ENCODE measurements around the gene SLC27A5.

The SLC27A5 gene, protein sequence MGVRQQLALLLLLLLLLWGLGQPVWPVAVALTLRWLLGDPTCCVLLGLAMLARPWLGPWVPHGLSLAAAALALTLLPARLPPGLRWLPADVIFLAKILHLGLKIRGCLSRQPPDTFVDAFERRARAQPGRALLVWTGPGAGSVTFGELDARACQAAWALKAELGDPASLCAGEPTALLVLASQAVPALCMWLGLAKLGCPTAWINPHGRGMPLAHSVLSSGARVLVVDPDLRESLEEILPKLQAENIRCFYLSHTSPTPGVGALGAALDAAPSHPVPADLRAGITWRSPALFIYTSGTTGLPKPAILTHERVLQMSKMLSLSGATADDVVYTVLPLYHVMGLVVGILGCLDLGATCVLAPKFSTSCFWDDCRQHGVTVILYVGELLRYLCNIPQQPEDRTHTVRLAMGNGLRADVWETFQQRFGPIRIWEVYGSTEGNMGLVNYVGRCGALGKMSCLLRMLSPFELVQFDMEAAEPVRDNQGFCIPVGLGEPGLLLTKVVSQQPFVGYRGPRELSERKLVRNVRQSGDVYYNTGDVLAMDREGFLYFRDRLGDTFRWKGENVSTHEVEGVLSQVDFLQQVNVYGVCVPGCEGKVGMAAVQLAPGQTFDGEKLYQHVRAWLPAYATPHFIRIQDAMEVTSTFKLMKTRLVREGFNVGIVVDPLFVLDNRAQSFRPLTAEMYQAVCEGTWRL

DNA sequence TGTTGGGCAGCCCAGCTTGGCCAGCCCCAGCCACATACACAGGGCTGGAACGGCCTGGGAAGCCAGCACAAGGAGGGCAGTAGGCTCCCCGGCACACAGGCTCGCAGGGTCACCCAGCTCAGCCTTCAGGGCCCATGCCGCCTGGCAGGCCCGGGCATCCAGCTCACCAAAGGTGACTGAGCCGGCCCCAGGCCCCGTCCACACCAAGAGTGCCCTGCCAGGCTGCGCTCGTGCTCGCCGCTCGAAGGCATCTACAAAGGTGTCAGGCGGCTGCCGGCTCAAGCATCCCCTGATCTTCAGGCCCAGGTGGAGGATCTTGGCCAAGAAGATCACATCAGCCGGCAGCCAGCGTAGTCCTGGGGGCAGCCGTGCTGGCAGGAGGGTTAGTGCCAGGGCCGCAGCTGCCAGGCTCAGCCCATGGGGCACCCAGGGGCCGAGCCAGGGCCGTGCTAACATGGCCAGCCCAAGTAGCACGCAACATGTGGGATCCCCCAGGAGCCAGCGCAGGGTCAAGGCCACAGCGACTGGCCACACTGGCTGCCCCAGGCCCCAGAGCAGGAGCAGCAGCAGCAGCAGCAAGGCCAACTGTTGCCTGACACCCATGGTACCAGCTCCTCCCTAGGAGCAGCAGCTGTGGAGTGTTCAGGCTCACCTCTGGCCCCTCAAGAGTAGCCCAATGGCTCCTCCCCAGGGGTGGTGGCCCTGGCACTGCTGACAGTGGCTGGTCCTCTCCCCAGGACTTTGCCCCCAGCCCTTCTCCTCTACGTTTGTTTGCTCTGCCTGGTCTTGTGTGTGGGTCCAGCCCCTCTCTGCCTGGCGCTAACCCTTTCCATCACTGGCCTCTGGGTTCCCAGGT lies at the start of gene SLC27A5:
TSS of gene SLC27A5 (minus strand) at position 640 of the 856 bp plus-strand sequence. CDS start at position 603, 37 bp downstream.
- DNase-seq, result no peak

DNA sequence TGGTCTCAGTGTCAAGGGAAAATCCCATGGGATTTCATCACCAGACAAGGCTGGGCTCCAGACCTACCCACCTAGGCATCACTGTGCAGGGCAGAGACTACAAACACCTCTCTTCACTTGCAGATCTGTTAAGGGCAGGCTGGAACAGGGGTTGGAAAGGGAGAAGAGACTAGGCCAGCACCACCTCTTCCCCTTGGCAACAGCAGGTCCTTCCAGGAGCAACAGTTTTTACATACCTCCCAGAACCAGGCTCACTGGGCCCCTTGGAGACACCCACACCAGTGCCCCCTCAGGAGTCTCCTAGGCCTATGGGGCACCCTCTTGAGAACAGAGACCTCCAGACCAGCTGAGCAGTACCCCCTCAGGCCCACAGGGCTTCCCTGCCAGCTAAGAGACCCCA lies 49.1 kb upstream of the SLC27A5 start:
- no peak for DNase-seq

DNA sequence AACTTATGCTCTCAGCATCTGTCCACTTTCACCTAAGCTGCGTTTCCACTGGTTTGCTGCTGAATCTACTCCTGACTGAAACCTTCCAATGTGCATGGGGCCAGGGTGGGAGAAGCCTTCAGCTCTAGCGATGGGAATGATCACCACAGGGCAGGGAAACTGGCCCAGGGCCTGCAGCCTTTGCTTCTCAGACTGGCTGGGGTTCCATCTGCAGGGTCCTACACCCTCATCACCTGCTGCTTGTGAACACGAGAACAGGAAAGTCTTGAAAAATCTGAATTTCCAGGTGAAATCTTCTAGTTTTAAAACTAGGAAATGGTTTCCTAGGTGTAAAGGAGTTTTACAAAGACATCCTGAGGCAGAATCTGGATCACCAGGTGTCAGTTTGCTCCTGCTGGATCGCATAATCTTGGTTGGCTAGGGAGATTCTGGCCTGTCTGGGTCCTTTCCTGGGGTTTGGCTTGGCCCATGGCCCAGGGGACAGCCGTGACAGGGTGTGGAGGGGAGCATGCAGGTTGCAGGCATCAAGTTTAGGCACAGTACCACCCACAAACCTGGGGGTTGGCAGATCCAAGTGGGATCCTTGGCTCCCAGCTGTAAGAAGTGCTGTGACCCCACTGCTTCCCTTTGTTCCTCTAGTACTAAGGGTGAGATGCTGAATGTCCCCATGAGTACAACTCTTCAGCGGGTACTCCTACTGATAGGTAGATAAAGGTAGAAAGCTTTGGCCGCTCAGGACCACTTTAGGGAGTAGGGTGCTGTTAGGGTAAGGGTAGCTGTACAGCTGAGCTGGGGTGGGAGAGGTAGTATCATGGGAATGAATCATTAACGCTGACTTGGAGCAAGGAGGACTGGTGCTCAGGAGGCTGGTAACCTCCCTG lies 48.5 kb upstream of the SLC27A5 start:
- DNase-seq, result no peak

DNA sequence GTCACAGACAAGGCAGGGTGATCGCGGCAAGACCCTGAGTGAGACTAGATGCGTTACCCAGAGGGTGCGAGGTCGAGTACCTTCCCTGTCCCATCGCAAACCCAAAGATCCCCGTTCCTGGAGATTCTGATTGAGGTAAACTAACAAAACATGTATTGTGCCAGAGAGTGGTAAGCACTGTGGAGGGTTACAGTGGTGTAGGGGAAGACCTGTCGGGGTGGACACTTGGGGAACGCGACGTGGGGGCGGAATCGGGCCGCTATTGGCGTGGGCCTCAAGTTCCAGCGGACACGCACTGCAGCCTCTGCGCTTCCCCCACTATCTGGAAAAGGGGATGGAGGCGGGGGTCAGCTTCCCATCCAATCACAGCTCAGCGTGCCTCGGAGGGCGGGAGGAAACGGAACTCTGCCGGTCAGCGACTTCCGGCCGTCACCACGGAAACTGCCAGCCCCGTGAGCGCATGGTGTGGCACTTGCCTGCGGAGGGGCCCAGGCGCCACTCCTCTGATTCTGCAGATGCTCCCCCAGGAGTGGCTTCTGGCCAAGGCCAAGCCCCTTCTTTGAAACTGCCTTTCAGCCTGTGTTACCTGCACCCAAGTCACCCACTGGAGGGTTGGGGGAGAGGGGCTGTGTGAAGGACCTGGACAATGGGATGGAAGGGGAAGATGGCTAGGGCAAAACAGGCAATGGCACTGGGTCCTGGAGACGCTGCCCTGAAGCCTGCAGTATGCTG lies 47.6 kb upstream of the SLC27A5 start:
- no peak for DNase-seq

DNA sequence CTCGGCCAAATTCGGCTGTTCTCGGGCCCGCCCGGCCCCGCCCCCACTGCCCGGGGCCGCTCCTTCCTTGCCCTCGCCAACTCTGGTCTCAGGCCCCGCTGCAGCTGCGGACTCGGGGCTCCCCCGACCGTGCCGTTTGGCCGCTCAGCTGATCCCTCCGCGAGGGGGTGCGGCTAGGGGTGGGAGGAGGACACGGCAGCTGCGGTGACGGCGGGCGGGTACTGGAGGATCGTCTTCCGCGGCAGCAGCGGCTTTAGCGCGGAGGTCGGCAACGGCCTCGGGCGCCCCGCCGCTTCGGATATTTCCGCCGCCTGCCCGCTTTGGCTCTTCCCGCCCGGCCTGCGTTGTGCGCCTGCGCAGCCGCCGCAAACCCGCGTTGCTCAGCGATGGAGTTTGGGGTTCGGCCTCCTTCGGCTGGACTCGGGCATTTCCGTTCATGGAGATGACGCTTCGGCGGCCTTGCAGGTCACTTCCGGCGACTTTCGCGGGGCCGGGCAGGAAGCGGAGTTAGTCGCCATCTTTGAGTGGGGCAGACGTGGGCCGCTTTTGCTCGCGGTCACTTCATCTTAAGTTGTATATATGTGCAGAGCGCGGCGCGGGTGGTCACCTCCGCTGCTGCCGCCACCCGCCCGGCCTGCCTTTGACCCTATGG lies 47.0 kb upstream of the SLC27A5 start:
- no peak for DNase-seq

DNA sequence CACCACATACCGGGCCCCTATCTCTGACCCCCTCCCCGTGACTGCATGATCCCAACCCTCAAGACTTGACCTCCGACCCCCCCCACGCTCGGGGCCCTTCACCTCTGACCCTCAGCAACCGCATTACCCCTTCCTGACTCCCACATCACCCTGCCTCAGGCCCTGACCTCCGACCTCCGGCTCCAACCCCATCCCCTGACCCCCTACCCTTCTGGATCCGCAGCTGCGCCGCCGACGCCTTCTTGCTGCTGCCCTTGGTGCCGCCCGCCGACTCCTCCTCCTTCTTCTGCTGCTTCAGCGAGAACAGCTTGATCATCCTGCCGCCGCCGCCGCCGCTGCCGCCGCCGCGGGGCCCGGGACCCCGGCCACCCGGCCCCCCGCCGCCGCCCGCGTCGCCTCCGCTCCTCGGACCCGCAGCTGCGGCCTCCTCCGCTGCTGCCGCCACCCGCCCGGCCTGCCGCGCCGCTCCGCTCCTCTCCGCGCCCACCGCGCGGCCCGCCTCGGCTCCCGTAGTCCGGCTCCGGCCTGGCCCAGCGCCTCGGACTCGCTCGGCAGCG lies 46.4 kb upstream of the SLC27A5 start, which contains the start of gene UBE2M:
TSS of gene UBE2M (minus strand) at position 546 of the 557 bp plus-strand sequence. CDS start at position 316, 230 bp downstream.
- DNase-seq, result no peak

DNA sequence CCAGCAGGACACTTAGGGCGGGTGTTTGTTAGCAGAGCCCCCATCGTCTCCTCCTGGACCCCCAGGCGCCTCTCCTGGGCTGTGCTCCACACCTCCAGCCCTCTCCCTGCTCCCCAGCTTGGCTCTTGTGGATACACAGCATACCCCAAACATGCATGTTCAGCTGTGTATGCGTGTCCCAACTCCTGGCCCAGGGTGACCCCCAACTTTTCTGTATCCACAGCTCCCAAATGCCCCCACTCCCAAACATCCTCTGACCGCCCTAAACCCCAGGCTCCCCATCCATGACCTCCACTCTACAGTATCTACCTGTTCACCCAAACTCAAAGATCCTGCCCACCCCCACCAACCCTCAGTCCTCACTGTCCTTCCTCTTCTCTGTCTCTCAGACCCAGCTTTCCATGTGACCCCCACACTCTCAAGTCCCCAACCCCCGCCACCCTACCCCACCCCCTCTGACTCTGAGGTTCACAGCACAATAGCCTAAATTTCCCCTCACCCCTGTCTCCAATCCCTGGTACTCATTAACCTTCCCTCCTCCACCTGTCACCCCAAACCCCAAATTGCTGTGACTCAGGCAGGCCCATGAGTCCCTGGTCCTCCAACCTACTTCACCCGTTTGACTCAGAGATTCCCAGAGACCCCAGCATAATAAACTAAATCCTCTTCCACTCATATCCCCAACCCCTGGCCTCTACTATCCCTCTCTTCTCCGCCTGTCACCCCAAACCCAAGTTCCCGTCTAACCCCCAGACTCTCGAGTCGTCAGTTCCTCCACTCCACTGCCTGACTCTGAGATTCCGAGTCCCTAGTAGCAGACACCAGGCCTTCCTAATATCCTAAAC lies 45.7 kb upstream of the SLC27A5 start:
- DNase-seq, result no peak

DNA sequence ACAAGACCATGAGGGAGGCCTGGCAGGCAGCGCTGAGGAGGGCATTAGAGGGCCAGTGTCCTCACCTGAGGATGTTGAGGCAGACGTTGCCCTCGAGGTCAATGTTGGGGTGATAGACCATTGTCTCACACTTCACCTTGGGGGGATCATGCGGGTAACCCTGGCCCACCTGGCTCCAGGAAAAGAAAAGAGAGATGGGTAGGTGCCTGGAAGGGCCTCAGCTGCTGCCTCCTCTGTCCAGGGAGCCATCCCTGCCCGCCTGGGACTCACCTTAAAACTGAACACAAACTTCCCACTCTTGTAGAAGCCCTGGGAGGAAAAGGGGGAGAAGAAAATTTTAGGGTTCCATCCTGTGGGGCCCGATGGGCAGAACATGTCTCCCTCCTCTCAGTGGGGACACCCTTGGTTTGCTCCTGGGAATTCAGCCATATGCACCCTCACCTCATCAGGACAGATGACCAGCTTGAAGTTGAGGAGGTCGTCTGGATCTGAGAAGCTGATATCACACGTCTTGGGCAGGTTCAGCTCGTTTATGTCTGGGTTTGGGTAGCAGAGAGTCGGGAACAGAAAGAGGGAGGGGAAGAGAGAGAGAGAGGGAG lies 44.9 kb upstream of the SLC27A5 start:
- no peak for DNase-seq

DNA sequence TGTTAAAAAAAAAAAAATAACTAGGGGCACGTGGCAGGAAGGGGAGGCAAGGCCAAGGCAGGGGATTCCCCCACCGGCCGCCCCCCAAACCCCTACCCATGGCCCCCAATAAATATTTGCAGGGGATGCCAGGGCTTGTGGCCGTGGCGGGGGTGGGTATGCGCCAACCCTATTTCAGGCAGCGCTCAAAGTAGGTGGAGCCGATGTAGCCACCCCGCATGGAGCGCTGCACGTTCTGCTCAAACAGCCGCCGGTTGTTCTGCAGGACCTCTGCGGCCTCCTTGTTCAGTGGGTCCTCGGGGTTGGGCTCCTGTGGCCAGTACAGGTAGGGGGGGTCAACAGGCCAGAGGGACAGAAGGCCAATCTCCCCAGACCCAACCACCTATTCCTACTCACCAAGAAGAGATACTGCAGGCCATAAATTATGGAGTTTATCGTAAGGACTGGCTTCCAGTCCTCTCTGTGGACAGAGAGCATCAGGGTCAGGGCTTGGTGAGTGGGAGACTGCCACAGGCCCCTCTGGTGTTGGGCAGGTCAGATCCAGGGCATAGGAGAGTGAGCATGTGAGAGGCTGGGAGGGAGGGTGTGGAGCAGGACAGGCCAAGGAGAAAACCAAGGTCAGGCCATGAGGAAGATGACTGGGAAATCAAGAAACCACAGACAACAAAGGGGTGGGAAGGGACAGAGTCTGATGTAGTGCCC lies 44.3 kb upstream of the SLC27A5 start:
- no peak for DNase-seq

DNA sequence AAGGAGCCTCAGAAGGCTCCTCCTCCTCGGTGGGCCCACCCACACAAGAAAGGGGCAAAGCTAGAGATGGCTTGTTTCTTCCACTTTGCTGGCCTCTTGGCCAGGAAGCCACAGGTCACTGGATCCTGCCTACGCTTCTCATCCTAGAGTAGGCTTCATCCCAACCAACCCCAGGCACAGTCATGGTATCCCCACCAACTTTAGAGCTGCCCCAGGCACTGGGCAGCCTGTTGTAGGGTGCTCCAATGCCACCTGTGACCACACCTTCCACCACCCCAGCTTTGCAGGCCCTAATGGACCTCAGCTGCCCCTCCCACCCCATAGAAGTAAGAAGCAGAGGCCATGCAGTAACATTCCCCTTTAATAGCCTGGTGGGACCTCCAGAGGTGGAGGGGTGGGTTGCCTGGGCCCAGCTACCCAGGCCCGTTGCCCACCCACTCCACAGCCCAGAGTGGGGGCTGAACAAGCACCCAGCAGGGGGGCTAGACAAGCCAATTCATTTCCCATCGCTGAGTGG lies 43.6 kb upstream of the SLC27A5 start:
- no peak for DNase-seq

DNA sequence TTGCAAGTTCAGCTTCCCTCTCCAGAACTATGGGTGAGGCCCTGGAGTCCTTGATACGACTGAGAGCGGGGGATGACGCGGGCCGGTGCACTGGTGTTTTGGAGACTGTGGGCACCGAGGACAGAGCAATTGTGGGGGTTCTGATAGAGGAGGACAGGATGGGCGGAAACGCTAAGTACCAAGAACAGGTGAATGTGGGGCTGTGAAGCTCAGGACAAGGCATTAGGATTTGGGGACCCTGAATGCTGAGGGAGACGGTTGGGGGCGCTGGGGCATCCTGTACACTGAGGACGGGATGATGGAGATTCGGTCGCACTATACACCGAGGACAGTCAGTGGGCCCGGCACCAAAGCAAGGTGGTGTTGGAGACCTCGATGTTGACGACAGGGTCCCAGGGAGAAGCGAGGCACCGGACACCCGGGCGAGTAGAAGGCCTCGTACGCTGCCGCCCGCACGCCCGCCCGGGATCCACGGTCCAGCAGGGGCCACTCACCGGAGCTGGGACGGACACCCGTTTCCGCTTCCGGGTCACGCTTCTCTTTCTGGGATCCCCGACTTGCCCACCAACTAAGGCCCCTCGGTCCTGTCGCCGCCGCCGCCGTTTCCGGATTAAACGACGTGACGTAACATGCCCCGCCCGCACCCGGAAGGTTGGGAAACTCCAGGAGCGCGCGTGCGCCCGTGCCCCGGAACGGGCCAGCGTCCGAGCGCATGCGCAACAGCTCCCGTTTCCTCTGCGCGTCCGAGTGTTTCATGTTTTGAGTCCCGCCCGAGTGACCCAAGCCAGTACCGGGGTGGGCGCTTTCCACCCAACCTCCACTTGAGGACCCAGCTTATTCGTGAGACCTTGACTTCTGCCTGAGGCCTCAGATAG lies 42.9 kb upstream of the SLC27A5 start, which contains the start of gene CHMP2A:
TSS of gene CHMP2A (minus strand) at position 612 of the 875 bp plus-strand sequence. CDS start 893 bp downstream, outside the sequence.
- no peak for DNase-seq

DNA sequence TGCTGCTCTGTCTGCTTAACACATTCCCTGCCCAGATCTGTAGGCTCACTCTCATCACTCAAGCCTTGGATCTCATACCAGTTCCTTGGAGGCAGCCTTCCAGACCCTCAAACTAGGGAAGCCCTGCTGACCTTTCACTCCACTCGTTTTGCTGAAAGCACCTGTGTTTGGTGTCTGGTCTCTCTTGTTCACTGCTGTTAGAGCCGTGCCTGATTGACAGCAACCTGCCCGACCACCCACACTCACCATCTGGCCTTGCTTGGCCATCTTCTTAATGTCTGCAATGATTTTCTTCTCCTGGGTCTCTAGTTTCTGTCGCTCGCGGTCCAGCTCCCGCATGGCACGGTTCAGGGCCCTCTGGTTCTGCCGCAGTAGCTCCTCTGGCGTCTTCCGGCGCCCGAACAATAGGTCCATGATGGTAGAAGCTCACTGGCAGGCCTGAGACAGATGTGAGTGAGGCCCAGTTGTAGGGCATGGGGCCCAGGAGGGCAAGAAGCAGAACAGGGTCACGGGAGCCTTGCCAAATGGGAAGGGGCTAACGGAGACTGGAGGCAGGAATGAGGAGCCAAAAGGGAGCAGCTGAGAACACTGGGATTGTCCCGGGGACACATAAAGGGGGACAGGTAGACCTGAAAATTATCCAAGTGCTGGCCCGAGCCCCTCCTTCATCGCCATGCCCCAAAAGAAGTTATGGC lies 42.2 kb upstream of the SLC27A5 start:
- no peak for DNase-seq

DNA sequence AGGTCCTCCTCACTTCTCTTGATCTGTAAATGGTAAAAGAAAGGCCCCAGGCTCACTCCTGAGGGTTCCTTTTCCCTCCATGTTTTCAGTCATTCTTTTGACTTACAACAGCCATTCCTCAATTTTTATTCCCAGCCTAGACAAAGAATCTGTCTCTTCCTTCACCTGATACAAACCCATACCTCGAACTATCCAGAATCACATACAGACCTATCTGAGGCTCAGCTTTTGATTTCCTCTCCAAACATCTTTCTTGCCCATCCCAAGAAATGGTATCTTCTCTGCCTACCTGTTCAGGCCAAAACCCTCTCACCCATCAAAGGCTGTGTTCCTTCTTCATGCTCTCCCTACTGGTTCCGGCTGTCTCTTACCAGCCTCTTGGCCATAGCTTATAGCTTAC lies 40.9 kb upstream of the SLC27A5 start:
- no peak for DNase-seq

DNA sequence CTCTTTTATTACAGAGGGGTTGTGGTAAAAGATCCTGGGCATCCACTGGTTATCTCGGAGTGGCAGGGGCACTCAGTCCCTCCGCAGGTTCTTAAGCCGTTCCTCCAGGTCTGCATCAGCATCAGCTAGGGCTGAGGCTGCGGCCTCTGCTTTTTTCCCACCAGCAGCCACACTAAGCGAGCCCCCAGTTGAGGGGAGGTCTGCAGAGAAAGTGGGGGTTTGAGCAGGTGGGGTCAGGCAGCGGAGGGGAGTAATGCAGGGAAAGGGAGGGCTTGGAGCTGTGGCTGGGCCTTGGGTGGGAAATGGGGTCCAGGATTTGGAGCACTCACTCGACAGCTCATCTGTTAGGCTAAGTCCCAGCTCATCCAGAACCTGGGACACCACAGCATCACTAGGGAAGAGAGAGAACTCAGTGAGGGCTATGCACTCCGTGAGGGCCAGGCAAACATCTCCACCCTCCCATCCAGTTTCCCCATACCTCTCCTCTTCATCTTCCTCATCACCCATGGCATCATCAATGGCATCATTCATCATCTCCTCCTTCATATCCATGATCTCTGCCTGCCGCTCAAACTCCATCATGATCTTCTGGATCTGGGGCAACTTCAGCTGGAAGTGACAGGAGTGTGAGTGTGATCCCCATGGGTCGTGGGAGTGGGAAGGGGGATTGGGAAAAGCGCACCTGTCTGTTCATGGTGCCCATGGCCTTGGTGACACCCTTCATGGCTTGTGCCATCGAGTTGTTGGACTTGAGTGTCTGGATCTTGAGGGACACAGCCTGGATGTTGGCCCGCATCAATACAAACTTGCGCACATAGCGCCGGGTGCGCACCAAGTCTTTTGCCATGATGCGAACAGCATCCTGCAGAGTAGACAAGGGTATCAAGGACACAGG lies 40.0 kb upstream of the SLC27A5 start:
- DNase-seq, result no peak

DNA sequence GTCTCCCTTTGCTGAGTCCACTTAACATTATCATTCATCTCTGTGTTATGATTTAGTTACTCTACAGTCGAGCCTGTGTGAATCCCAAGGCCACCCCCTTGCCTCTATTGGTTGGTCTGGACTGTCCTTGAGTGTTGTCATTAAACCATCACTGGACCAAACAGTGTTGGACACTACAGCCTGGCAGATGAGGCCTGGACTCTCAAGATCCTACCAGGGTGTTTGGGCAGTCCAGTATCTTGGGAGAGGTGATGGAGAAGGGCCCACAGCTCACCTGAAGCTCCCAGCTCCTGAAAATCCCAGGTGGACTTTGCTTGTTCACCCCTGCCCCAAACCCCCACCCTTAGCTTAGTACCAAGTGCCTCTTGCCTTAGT lies 39.3 kb upstream of the SLC27A5 start:
- no peak for DNase-seq

Measured in GDM1 (cell line).